SK-N-DZ (cell line): ENCODE data around the gene LDHA.
A peak's percentile ranks its signal among the peaks of the same experiment; 100 is the strongest.
"Not testable (repeated sequence)": the region's sequence is repeated elsewhere in the genome, so short reads cannot be mapped to it uniquely, and the experiment has no call there.

Experiments used
- DNase-seq: peaks from one replicate; pipeline ENCODE4 v3.0.0-alpha.2; 2015; ENCODE audit warnings: low spot score

Gene LDHA

DNA sequence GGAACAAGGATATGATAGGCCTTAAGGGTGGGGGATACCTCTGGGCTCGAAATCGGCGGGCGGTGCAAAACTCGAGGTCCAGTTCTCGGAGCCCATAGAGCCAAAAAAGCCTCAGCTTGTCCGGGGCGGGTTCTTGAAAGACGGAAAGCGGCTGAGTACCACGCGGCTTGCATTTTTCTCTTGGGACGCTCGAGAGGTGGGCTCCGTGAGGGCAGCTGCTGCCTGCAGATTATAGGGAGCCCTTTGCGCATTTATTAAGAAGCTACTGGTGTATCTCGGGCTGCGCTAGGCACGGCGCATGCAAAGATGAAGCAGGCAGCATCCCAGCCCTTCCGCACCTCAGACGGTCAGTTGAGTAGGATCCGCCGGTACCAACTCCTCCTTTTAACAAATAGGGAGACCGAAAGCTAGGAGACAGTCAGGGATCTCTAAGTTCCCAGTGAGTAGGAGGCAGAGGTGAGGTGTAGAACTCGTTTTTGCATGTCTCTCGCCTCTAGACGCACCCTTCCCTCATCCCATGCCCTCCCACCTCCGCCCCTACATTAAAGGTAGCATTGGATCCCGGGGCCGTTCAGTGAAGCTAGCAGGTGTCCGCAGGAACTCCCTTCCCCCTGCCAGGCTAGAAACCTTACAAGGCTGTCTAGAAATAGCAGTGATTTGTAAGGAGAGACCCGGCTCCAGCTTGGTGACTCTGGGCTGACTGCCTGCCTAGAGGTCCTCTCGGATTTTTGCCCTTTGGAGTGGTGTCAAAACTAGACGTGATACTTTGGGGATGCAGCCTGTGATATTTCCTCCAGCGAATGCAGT is 768 bp downstream of the LDHA start:
- DNase-seq = peak; percentile 23

DNA sequence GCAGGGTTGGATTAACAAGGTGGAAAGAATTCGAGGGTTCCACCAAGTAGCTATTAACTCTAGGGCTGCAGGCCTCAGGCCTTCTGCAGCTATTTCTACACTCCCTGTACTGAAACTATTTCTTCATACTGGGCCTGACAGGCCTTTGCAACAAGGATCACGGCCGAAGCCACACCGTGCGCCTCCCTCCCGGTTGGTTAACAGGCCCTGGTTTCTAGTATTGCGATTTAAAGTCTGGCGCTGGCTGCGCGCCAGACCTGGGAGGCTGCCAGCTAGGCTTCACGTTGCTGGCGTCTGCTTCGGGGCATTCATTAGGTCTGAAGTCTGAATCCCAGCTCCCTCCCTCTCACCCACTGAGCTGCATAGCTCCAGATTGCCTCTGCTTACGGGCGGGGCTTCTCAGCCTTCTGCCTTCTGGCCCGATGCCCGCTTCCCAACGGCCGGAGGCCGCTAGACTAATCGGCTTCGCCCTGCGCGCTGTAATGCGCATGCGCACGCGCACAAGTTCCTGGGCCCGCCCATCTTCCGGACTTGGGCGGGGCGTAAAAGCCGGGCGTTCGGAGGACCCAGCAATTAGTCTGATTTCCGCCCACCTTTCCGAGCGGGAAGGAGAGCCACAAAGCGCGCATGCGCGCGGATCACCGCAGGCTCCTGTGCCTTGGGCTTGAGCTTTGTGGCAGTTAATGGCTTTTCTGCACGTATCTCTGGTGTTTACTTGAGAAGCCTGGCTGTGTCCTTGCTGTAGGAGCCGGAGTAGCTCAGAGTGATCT is 1.6 kb downstream of the LDHA start:
- peak; percentile 98 for DNase-seq

DNA sequence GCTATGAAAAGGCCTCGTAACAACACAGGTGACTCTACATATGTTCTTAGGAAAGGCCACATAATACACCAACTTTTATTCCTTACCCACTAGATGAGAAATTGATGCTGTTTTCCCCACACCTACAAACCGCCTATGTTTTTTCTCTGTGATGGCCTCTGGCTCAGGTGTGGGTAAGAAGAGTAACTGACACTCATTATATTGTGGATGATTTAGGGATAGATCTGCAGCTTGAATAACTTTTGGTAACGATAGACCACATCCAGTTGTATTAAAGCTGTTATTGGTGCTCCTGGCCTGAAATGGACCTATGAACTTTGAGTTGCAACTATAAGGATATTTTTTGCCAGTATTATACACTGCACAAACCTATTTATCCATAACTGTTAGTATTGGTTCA is 3.6 kb downstream of the LDHA start:
- no peak for DNase-seq

DNA sequence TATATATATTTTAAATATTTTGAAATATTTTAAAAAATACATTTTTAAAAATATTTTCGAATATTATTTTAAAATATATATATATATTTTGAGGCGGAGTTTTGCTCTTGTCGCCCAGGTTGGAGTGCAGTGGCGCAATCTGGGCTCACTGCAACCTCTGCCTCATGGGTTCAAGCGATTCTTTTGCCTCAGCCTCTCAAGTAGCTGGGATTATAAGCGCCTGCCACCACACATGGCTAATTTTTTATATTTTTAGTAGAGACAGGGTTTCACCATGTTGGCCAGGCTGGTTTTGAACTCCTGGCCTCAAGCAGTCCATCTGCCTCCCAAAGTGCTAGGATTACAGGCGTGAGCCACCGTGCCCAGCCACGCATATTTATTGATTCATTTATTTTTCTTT is 6.7 kb downstream of the LDHA start:
- DNase-seq = not testable (repeated sequence)

DNA sequence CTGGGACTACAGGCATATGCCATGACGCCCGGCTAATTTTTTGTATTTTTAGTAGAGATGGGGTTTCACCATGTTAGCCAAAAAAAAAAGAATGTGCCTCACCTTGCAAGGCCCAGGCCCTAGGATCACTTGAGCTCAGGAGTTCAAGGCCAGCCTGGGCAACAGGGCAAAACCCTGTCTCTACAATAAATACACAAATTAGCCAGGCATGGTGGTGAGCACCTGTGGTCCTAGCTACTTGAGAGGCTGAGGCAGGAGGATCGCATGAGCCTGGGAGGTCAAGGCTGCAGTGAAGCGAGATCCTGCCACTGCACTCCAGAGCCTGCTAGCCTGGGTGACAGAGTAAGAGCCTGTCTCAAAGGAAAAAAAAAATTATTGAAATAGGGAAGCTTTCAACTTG is 9.7 kb downstream of the LDHA start:
- no peak for DNase-seq

DNA sequence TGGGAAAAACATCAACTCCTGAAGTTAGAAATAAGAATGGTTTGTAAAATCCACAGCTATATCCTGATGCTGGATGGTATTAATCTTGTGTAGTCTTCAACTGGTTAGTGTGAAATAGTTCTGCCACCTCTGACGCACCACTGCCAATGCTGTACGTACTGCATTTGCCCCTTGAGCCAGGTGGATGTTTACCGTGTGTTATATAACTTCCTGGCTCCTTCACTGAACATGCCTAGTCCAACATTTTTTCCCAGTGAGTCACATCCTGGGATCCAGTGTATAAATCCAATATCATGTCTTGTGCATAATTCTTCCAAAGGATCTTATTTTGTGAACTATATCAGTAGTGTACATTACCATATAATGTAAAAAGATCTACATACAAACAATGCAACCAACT is 13.0 kb downstream of the LDHA start:
- not testable (repeated sequence) for DNase-seq

DNA sequence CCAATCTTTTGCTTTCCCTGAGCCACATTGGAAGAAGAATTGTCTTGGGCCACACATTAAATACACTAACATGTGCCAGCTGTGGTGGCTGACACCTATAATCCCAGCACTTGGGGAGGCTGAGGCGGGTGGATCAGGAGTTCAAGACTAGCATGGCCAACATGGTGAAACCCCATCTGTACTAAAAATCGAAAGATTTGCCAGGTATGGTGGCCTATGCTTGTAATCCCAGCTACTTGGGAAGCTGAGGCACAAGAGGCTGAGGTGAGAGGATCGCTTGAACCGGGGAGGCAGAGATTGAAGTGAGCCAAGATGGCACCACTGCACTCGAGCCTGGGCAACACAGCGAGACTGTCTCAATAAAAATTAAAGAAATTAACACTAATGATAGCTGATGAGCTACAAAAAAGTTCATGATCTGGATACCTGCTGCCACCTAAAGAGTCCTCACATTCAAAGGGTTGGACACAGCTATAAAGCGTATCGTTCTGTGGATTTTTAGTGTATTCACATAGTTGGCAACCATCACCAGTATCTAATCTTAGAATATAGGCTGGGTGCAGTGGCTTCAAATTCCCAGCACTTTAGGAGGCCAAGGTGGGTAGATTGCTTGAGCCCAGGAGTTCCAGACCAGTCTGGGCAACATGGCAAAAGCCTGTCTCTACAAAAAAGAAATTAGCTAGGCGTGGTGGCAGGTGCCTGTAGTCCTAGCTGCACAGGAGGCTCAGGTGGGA is 14.4 kb downstream of the LDHA start:
- DNase-seq = no peak

DNA sequence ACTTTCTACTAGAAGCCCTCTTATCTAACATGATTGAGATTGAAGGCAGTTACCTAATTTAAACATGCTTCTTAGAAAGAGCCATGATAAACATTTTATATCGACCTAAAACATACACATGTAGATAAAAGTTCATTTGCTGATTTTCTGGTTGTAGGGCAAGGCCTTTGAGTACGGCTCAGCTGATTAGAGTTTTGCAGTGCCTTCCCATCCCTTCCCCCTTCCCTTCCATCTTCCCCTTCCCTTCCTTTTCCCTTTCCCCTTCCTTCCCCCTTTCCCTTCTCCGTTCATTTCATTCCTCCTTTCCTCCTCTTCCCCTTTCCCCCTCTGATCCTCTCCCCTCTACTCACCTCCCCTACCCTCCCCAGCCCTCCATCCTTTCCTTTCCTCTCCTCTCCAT is 22.1 kb downstream of the LDHA start:
- DNase-seq = no peak

DNA sequence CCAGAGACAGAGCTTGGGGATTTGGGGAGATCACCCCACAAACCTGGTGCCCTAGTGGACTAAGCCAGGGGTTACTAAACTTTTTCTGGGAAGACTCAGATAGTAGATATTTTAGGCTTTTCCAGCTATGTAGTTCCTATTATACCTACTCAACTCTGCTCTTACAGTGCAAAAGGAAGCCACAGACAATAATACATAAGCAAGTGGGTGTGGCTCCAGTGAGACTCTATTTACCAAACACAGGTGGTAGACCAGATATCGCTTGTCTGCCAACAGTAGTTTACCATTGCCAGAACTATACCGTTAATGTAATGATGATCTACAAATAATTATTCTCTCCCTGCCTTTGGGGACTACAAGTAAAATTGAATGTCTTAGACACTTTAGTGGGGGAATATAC is 24.7 kb downstream of the LDHA start:
- no peak for DNase-seq

DNA sequence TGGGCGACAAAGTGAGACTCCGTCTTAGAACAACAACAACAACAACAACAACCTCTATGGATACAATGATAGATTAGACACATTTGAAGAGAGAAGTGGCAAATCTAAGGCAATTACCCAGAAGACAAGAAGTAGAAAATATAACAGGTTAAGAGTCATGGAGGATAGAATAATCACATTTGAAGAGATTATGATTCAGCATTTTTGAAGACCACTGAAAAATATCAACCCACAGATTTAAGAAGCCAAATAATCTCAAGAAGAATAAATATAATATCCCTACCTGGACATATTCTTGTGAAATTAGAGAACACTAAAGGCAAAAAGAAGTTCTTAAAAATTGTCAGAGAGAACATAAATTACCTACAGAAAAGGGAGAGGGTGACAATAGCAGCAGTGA is 25.7 kb downstream of the LDHA start:
- no peak for DNase-seq

DNA sequence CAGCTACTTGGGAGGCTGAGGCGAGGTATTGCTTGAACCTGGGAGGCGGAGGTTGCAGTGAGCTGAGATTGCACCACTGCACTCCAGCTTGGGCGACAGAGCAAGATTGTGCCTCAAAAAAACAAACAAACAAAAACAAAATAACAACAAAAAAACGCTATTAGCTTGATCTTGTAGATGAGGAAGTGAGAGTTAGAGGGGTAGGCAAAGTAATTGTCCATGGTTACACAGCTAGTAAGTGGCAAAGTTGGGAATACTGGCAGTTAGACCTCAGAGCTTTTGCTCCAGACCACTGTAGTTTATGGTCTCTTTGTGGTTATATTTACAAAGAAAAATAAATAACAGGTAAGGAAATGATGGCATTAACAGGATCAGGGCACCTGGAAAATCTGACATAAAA is 32.9 kb downstream of the LDHA start:
- DNase-seq = no peak

DNA sequence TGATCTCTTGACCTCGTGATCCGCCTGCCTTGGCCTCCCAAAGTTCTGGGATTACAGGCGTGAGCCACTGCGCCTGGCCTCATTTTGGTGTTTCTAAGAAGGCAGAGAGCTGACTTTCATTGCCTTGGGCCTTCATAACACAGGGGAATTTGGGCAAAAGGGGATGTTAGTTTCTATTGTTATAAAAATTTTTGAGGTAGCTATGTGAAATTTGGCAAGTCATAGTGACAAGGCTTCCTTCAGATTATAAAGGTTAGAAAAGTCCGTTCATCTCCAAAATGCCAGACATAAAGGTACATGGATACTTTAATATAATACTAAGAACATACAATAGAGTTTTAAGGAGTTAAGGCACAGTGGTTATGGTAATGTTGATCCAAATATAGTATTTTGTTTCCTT is 35.0 kb downstream of the LDHA start:
- no peak for DNase-seq

DNA sequence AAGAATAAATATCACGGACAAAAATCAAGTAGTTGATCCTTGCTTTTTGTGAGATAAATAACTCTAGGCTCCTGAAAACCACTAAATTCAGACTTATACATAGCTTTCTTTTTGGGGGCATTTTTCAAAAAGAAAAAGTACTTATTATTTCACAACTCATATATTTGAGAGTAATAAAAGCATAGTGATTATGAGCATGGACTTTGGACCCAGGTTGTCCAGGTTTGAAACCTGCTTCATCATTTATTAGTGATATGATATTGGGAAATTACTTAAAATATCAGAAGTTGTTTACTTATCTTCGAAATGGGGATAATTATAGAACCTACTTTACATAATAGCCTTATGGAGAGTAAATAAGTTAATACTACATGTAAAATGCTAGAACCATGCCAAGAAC is 44.3 kb downstream of the LDHA start:
- no peak for DNase-seq

DNA sequence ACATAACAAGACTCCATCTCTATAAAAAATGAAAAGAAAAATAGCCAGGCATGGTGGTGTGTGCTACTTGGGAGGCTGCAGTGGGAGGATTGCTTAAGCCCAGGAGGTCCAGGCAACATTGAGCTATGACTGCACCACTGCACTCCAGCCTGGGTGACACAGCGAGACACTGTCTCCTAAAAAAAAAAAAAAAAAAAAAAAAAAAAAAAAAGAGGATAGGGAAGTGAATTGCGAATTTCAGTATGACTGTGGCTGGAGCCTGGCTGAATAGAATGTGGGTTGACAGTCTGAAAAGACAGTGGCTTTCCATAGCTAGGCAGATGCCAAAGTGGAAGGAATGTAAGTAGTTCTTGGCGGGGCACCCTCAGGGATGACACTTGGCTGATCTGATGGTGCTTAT is 54.9 kb downstream of the LDHA start:
- DNase-seq = no peak

DNA sequence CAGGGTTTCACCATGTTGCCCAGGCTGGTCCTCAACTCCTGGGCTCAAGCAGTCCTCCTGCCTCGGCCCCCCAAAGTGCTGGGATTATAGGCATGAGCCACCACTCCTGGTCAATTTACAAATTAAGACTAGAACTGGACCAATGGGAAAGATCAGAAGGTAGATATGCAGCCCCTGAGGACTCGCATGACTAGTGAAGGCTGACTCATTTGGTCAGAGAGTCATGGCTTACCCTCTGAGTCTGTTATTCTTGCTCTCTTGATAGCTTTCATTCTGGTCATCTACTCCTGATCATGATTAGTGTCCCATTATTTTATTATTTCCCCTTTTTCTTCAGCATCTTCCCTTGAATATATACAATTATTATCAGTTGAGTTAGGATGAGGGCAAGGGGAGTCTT is 58.6 kb downstream of the LDHA start:
- DNase-seq = peak; percentile 9

DNA sequence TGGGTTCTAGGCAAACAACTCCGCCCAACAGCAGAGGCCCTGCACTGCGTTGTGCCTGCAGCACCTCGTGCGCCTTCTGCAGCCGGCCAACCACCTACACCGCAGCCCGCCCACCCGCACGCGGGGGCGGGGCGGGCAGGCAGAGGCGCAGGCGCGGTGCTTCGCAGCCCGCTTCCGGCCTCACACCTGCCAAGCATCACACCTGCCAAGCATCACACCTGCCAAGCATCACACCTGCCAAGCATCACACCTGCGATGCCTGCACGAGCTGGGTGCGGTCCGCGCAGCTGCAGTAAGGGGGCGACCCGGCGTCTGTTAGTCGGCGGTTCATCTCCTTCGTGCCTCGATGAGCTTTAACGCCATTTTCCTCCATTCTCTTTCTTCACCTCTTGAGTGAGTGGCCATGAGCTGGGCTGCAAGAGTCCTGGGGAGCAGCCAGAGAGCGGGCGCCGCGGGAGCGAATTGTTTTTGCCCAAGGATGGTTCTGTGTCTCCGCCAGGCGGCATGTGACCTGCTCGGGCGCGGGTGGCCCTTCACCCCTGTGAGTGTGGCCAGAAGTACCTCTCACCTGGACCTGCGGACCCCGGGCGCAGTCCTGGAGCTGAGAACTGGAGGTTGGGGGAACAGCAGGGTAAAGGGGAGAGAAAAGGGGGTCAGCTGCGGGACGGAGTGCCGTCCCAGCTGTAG is 61.5 kb downstream of the LDHA start, which contains the start of gene LDHAL6A:
Gene LDHAL6A, plus strand, starts transcription at position 171 of the 687 bp plus-strand sequence. CDS start 825 bp downstream, outside the sequence.
- DNase-seq = peak; percentile 61

DNA sequence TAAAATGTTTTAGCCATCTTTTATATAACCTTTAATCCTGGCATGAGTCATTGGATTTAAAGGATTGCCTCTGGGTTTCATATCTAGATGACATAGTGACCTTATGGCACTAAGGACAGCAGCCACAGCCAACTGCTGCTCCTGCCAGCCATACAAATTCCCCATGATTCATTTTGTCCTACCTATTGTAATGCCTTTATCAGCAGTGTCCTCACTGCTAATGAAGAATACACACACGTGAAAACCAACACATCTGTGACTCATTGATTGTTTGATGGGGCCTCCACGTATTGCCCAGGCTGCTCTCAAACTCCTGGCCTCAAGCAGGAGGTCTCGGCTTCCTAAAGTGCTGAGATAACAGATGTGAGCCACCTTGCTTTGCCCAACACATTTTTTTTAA is 63.1 kb downstream of the LDHA start:
- DNase-seq = no peak
